Measurements from ENCODE around the gene SLCO3A1.
"Not testable (repeated sequence)": the region's sequence is repeated elsewhere in the genome, so short reads cannot be mapped to it uniquely, and the experiment has no call there.

Gene SLCO3A1

GRCh38 chr15:92056875-92057274 lies 203.4 kb downstream of the SLCO3A1 start:
- H3K4me3 ChIP-seq (ENCODE audit: low read depth, low read length), result no peak overlapping the region
- CTCF ChIA-PET, result interaction anchor here (1.7 kb wide), 1 partner anchor 20 kb away, joined by 6 read pairs; no protein-coding TSS in a partner anchor
- POLR2A ChIA-PET, result no interaction called here
- TF ChIP-seq, protein P1, sequence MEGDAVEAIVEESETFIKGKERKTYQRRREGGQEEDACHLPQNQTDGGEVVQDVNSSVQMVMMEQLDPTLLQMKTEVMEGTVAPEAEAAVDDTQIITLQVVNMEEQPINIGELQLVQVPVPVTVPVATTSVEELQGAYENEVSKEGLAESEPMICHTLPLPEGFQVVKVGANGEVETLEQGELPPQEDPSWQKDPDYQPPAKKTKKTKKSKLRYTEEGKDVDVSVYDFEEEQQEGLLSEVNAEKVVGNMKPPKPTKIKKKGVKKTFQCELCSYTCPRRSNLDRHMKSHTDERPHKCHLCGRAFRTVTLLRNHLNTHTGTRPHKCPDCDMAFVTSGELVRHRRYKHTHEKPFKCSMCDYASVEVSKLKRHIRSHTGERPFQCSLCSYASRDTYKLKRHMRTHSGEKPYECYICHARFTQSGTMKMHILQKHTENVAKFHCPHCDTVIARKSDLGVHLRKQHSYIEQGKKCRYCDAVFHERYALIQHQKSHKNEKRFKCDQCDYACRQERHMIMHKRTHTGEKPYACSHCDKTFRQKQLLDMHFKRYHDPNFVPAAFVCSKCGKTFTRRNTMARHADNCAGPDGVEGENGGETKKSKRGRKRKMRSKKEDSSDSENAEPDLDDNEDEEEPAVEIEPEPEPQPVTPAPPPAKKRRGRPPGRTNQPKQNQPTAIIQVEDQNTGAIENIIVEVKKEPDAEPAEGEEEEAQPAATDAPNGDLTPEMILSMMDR (IDR thresholded peaks at IDR 0.05; ENCODE audit: insufficient read depth, low read length, missing control alignments), result no peak
- no peak for DNase-seq (ENCODE audit: low read depth, low spot score)

DNA sequence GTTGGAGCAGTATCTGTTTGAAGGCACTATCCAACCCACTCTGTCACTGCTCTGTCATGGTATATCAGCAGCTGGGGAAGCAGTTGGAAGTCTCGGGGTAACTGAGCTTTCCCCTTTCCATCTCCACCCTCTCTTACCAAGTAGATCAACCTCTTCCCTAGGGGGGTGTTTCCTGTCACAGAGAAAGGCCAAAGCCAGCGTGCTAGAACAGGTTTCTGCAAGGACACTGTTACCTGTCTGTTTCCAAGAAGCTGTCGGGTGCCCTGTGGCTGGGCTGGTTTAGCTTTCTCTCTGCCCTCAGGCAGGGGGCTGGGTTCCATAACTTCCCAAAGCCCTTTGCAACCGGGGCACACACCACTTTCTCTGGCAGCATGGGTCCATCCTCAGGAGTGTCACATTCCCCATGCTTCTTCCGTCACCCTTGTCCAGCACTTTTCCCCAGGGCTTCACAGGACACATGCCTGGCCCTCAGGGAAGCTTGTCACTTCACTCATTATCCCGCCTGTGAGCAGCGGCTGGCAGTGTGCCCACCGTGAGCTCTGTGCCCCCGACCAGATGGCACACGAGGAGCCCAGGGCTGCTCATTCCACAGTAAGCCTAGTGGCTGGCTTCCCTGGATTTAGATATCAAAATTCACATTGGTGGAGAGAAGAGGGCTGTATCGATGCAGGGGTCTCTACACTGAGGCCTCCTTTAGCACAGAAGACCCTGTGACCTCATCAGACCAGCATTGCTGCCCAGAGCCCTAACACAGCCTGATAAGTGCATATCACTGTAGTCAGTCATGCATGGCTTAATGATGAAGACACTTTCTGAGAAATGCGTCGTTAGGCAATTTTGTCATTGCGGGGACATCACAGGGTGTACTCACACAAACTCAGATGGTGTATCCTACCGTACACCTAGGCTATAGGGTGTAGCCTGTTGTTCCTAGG lies 205.8 kb downstream of the SLCO3A1 start:
- ChIA-PET POLR2A (no interaction called here), CTCF (no interaction called here)
- H3K4me3 ChIP-seq (ENCODE audit: low read depth, low read length), result no peak overlapping the region

GRCh38 chr15:92059971-92060311 lies 206.4 kb downstream of the SLCO3A1 start:
- POLR2A ChIA-PET; H3K4me3 ChIP-seq (ENCODE audit: low read depth, low read length): not testable (repeated sequence)
- CTCF ChIA-PET, result interaction anchor here (1.0 kb wide), 1 partner anchor 9 kb away, joined by 3 read pairs; no protein-coding TSS in a partner anchor

More for the DNA sequence above, 205.8 kb downstream of the SLCO3A1 start:
- DNase-seq (ENCODE audit: low read depth, low spot score), result no peak
- TF ChIP-seq, protein P1 (IDR thresholded peaks at IDR 0.05; ENCODE audit: insufficient read depth, low read length, missing control alignments), result no peak

GRCh38 chr15:92061511-92062195 lies 208.1 kb downstream of the SLCO3A1 start:
- POLR2A ChIA-PET, result no interaction called here
- DNase-seq (ENCODE audit: low read depth, low spot score), result no peak
- H3K4me3 ChIP-seq (ENCODE audit: low read depth, low read length), result no peak overlapping the region
- TF ChIP-seq, protein P1 (IDR thresholded peaks at IDR 0.05; ENCODE audit: insufficient read depth, low read length, missing control alignments), result no peak
- CTCF ChIA-PET, result no interaction called here

More at GRCh38 chr15:92059971-92060311, 206.4 kb downstream of the SLCO3A1 start:
- not testable (repeated sequence) for DNase-seq (ENCODE audit: low read depth, low spot score)

DNA sequence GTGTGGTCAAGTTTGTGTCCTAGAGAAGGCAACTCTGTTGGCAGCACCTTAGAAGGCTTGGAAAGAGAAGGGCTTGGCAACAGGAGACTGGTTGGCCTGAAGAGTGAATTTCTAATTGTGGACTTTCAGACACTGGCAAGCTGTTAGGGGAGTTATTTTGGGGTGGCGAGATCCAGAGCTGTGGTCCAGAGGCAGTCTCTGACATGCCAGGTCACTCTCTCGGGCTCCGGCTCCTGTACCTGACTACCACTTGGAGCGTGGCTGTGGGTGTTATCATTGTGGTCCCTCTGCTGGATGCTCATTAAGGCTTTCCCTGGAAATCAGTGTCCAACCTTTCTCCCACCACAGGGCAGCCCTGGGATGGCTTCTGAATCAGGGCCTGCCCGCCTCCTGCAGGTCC lies 209.0 kb downstream of the SLCO3A1 start:
- DNase-seq (ENCODE audit: low read depth, low spot score), result no peak
- CTCF ChIA-PET, result no interaction called here
- POLR2A ChIA-PET, result no interaction called here
- TF ChIP-seq, protein P1 (IDR thresholded peaks at IDR 0.05; ENCODE audit: insufficient read depth, low read length, missing control alignments), result no peak
- no peak overlapping the region for H3K4me3 ChIP-seq (ENCODE audit: low read depth, low read length)

DNA sequence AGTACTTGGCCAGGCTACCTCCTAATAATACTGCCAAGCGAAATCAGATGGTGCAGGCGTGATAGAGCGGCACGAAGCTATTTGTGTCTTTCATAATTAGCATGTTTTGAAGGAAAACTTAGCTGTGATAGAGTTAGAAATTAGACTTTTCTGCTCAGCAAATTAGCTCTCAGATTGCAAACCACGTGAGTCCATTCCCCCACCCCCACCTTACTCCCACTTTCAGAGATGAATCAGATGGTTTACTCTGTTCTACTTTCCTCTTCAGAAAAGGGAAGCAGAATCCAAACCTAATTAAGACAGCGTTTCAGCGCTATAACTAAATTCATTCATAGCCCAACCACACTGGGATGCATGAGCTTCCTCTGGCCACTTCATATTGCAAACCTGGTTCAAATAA lies 214.6 kb downstream of the SLCO3A1 start:
- H3K4me3 ChIP-seq (ENCODE audit: low read depth, low read length), result no peak overlapping the region
- POLR2A ChIA-PET, result no interaction called here
- no peak for DNase-seq (ENCODE audit: low read depth, low spot score)
- TF ChIP-seq, protein P1 (IDR thresholded peaks at IDR 0.05; ENCODE audit: insufficient read depth, low read length, missing control alignments), result no peak
- CTCF ChIA-PET, result interaction anchor here (1.0 to 2.8 kb wide), 2 partner anchors 10 to 213 kb away, joined by 3 to 22 read pairs; no protein-coding TSS in a partner anchor

Measured in AG04449 (cell line).